HG02840 (cell line): ENCODE data around the gene NDUFB2.
"Not testable (repeated sequence)": the region's sequence is repeated elsewhere in the genome, so short reads cannot be mapped to it uniquely, and the experiment has no call there.

Source experiments
- ATAC-seq: cut with Tn5 transposase; IDR thresholded peaks from one replicate; pipeline ENCODE4 v1.9.1; 2021; ENCODE audit warnings: mild to moderate bottlenecking, moderate library complexity, moderate number of reproducible peaks; ENCODE audit not compliant: unreplicated experiment, low FRiP score

NDUFB2 gene

GRCh38 chr7:140672382-140673062 lies 24.0 kb upstream of the NDUFB2 start, which contains the start of gene ADCK2:
Gene ADCK2, plus strand, starts transcription at chr7:140672945. Its CDS starts 386 bp downstream, at chr7:140673331.
- ATAC-seq = peak; percentile 41

GRCh38 chr7:140673063-140673773 lies 23.3 kb upstream of the NDUFB2 start:
- peak; percentile 37 for ATAC-seq

- ATAC-seq = no peak
These were observed 22.7 kb upstream of the NDUFB2 start for GRCh38 chr7:140673774-140674155.

- no peak for ATAC-seq
These were observed 22.1 kb upstream of the NDUFB2 start for GRCh38 chr7:140674356-140674800.

- ATAC-seq = no peak
These were observed 21.4 kb upstream of the NDUFB2 start for GRCh38 chr7:140674899-140675701.

- no peak for ATAC-seq
These were observed 20.8 kb upstream of the NDUFB2 start for GRCh38 chr7:140675726-140676125.

GRCh38 chr7:140676306-140676705 lies 20.2 kb upstream of the NDUFB2 start:
- ATAC-seq = no peak

- not testable (repeated sequence) for ATAC-seq
These were observed 19.6 kb upstream of the NDUFB2 start for GRCh38 chr7:140676956-140677355.

- no peak for ATAC-seq
These were observed 19.0 kb upstream of the NDUFB2 start for GRCh38 chr7:140677496-140677895.

GRCh38 chr7:140678081-140678815 lies 18.3 kb upstream of the NDUFB2 start:
- ATAC-seq = no peak

GRCh38 chr7:140678816-140679130 lies 17.7 kb upstream of the NDUFB2 start:
- ATAC-seq = no peak

- ATAC-seq = no peak
These were observed 17.3 kb upstream of the NDUFB2 start for GRCh38 chr7:140679186-140679585.

- ATAC-seq = no peak
These were observed 15.6 kb upstream of the NDUFB2 start for GRCh38 chr7:140680886-140681285.

GRCh38 chr7:140681766-140682165 lies 14.7 kb upstream of the NDUFB2 start:
- no peak for ATAC-seq

- ATAC-seq = no peak
These were observed 12.9 kb upstream of the NDUFB2 start for GRCh38 chr7:140683657-140684056.

GRCh38 chr7:140684066-140684950 lies 12.2 kb upstream of the NDUFB2 start:
- no peak for ATAC-seq

- ATAC-seq = no peak
These were observed 11.0 kb upstream of the NDUFB2 start for GRCh38 chr7:140685407-140686087.

- ATAC-seq = no peak
These were observed 9.6 kb upstream of the NDUFB2 start for GRCh38 chr7:140686921-140687320.

- ATAC-seq = no peak
These were observed 8.2 kb upstream of the NDUFB2 start for GRCh38 chr7:140688341-140688740.
